H1 (cell line): ENCODE results near the gene ADRB1. TPM values are rescaled to one million over a fixed set of nuclear protein-coding genes. Genes with fewer than 3 reads are reported as not detected.

Experiments
- CTCF ChIA-PET: fragments of 300-600 bp; sonication (Branson Sonifier 250); formaldehyde crosslinking; loops from one replicate; lab custom pipeline; 2021; ENCODE audit not compliant: partially characterized antibody; lab: Charles Lee
- POLR2A ChIA-PET: fragments of 300-600 bp; sonication (Branson Sonifier 250); formaldehyde crosslinking; loops from one replicate; lab custom pipeline; 2021; ENCODE audit warnings: inconsistent platforms; ENCODE audit not compliant: partially characterized antibody; lab: Charles Lee
- DNase-seq, 2 experiments: peaks; one replicate each; pipeline versions ENCODE4 v3.0.0 to v3.0.0-alpha.2; 2010 to 2022; ENCODE audit warnings: low spot score in 2 of 2, low read depth in 1 of 2, mixed read lengths in 1 of 2
- FAIRE-seq: peaks from 2 replicates; lab custom pipeline; 2011; peaks lifted over from hg19 to GRCh38; lab: Jason Lieb, UNC
- H2AFZ ChIP-seq: 2 replicates; pipeline ENCODE4 v1.8.1; 2012; ENCODE audit warnings: low read length, inconsistent platforms
- H2AK5ac ChIP-seq: 2 replicates; pipeline ENCODE4 v1.6.1; 2013; ENCODE audit warnings: low read depth, low read length
- H2BK120ac ChIP-seq: replicated peaks from 2 replicates; pipeline ENCODE3; 2013; ENCODE audit warnings: low read depth, low read length, inconsistent platforms
- H2BK12ac ChIP-seq: 2 replicates; pipeline ENCODE4 v1.6.1; 2013; ENCODE audit warnings: low read depth, low read length
- H2BK15ac ChIP-seq: 2 replicates; pipeline ENCODE4 v1.6.1; 2013; ENCODE audit warnings: low read length
- H2BK20ac ChIP-seq: 2 replicates; pipeline ENCODE4 v1.6.1; 2013; ENCODE audit warnings: low read length
- H2BK5ac ChIP-seq: 2 replicates; pipeline ENCODE4 v1.6.1; 2013; ENCODE audit warnings: low read depth, low read length
- H3K14ac ChIP-seq: 2 replicates; pipeline ENCODE4 v1.6.1; 2013; ENCODE audit warnings: inconsistent platforms; ENCODE audit not compliant: insufficient read length
- H3K18ac ChIP-seq: 2 replicates; pipeline ENCODE4 v1.6.1; 2013; ENCODE audit warnings: low read length; ENCODE audit errors: extremely low read depth
- H3K23ac ChIP-seq: 2 replicates; pipeline ENCODE4 v1.6.1; 2013; ENCODE audit warnings: inconsistent platforms; ENCODE audit not compliant: insufficient read length
- H3K23me2 ChIP-seq: 2 replicates; pipeline ENCODE4 v1.6.1; 2013; ENCODE audit warnings: low read depth, low read length
- H3K27ac ChIP-seq: 2 replicates; pipeline ENCODE4 v1.6.1; 2011; ENCODE audit warnings: low read depth, low read length, inconsistent platforms
- H3K27me3 ChIP-seq, 4 experiments: replicated peaks in 1 of 4; 1 replicate in 1 of 4; 2 replicates in 3 of 4; pipeline versions ENCODE4 v1.6.1 to v1.8.1; 2011 to 2013; ENCODE audit warnings: low read length in 3 of 4, mild to moderate bottlenecking in 3 of 4, inconsistent platforms in 2 of 4, mixed read lengths in 2 of 4, moderate library complexity in 1 of 4; ENCODE audit not compliant: control insufficient read depth in 3 of 4, insufficient read depth in 3 of 4; ENCODE audit errors: extremely low read depth in 1 of 4
- H3K36me3 ChIP-seq, 4 experiments: 2 replicates each; pipeline versions ENCODE4 v1.6.1 to v1.8.1; 2011 to 2013; ENCODE audit warnings: mild to moderate bottlenecking in 4 of 4, low read length in 3 of 4, moderate library complexity in 2 of 4, control low read depth in 1 of 4, inconsistent platforms in 1 of 4; ENCODE audit not compliant: insufficient read depth in 4 of 4, control insufficient read depth in 2 of 4
- H3K4ac ChIP-seq: replicated peaks from 2 replicates; pipeline ENCODE3; 2013; ENCODE audit warnings: low read length, low read depth, mixed read lengths, inconsistent platforms; ENCODE audit not compliant: insufficient read length
- H3K4me1 ChIP-seq, 4 experiments: replicated peaks in 1 of 4; 1 replicate in 1 of 4; 2 replicates in 3 of 4; pipeline versions ENCODE4 v1.6.1 to v1.8.1; 2011 to 2013; ENCODE audit warnings: low read length in 3 of 4, inconsistent platforms in 2 of 4, mixed read lengths in 1 of 4; ENCODE audit not compliant: insufficient read depth in 4 of 4, control insufficient read depth in 3 of 4
- H3K4me2 ChIP-seq, 2 experiments: 2 replicates each; pipeline versions ENCODE4 v1.6.1 to v1.8.1; 2011 to 2013; ENCODE audit warnings: low read depth in 2 of 2, low read length in 2 of 2, control low read depth in 1 of 2, inconsistent platforms in 1 of 2, mild to moderate bottlenecking in 1 of 2; ENCODE audit not compliant: insufficient read depth in 1 of 2
- H3K4me3 ChIP-seq, 4 experiments: fragments of 200-600, 300-600 bp in 1 of 4; sonication (generic), shearing (Covaris generic), sonication (Bioruptor Twin) in 1 of 4; 2 replicates each; pipeline versions ENCODE4 v1.5.1 to v1.8.1; 2011 to 2016; ENCODE audit warnings: low read length in 4 of 4, low read depth in 3 of 4, control low read depth in 2 of 4, inconsistent platforms in 2 of 4, mild to moderate bottlenecking in 2 of 4, mixed read lengths in 1 of 4, moderate library complexity in 1 of 4; ENCODE audit not compliant: insufficient read depth in 2 of 4; ENCODE audit errors: extremely low read depth in 1 of 4
- H3K56ac ChIP-seq: replicated peaks from 2 replicates; pipeline ENCODE3; 2013; ENCODE audit warnings: low read depth, mild to moderate bottlenecking, mixed read lengths, low read length, inconsistent platforms; ENCODE audit not compliant: insufficient read length
- H3K79me1 ChIP-seq: 2 replicates; pipeline ENCODE4 v1.6.1; 2013; ENCODE audit warnings: low read depth, low read length, control low read depth
- H3K79me2 ChIP-seq, 2 experiments: 2 replicates each; pipeline versions ENCODE4 v1.6.1 to v1.8.1; 2012 to 2013; ENCODE audit warnings: low read length in 2 of 2, mild to moderate bottlenecking in 2 of 2, inconsistent platforms in 1 of 2; ENCODE audit not compliant: insufficient read depth in 2 of 2, control insufficient read depth in 1 of 2
- H3K9ac ChIP-seq, 4 experiments: replicated peaks in 1 of 4; 1 replicate in 1 of 4; 2 replicates in 3 of 4; pipeline versions ENCODE4 v1.6.1 to v1.8.1; 2011 to 2013; ENCODE audit warnings: low read depth in 3 of 4, low read length in 3 of 4, control low read depth in 2 of 4, mild to moderate bottlenecking in 2 of 4, moderate library complexity in 2 of 4, inconsistent platforms in 1 of 4; ENCODE audit errors: extremely low read depth in 1 of 4
- H3K9me3 ChIP-seq, 2 experiments: 2 replicates each; pipeline versions ENCODE4 v1.6.1 to v1.8.1; 2012 to 2013; ENCODE audit warnings: mild to moderate bottlenecking in 2 of 2, moderate library complexity in 2 of 2, control low read depth in 1 of 2, inconsistent platforms in 1 of 2, low read depth in 1 of 2, low read length in 1 of 2, mixed read lengths in 1 of 2; ENCODE audit not compliant: insufficient read depth in 2 of 2
- H4K20me1 ChIP-seq, 2 experiments: replicated peaks in 1 of 2; 2 replicates each; pipeline versions ENCODE3 to v1.8.1; 2011 to 2013; ENCODE audit warnings: inconsistent platforms in 2 of 2, low read length in 2 of 2, mild to moderate bottlenecking in 1 of 2; ENCODE audit not compliant: insufficient read depth in 2 of 2, control insufficient read depth in 1 of 2
- H4K5ac ChIP-seq: 2 replicates; pipeline ENCODE4 v1.6.1; 2013; ENCODE audit warnings: low read length, low read depth, mixed read lengths, inconsistent platforms; ENCODE audit not compliant: insufficient read length
- H4K8ac ChIP-seq: 2 replicates; pipeline ENCODE4 v1.8.0; 2013; ENCODE audit warnings: mild to moderate bottlenecking, moderate library complexity, low read length, inconsistent platforms; ENCODE audit not compliant: insufficient read depth; ENCODE audit errors: extremely low read depth
- H4K91ac ChIP-seq: replicated peaks from 2 replicates; pipeline ENCODE3; 2013; ENCODE audit warnings: low read length, mixed read lengths, inconsistent platforms; ENCODE audit not compliant: insufficient read length
- NANOG ChIP-seq: IDR thresholded peaks from 2 replicates; pipeline ENCODE4 v1.6.1; 2011; ENCODE audit warnings: low read length, low read depth, mild to moderate bottlenecking, inconsistent platforms; ENCODE audit not compliant: insufficient read depth, poor library complexity, severe bottlenecking
- WGBS, 2 experiments: shearing (Covaris generic) in 1 of 2; methylation state at CpG; one replicate each; pipeline versions ENCODE4 v1.1.6 to v1.1.7; 2013 to 2015; ENCODE audit warnings: low lambda C conversion rate in 2 of 2, mixed read lengths in 2 of 2, inconsistent platforms in 1 of 2, low coverage in 1 of 2, missing lambda C conversion rate in 1 of 2; ENCODE audit not compliant: insufficient replicate concordance in 2 of 2, insufficient coverage in 1 of 2, insufficient read length in 1 of 2; ENCODE audit errors: extremely low coverage in 1 of 2, missing lambda C conversion rate in 1 of 2; 5-methylcytosine and 5-hydroxymethylcytosine counted together
- polyA plus RNA-seq, 7 experiments: library from polyadenylated mRNA; depleted of rRNA in 3 of 7; stranded (reverse) in 5 of 7; unstranded in 2 of 7; fragments of >200 nt in 5 of 7; fragments of 200-250 nt in 2 of 7; gene quantifications; 1 replicate in 5 of 7; 2 replicates in 1 of 7; 4 replicates in 1 of 7; pipeline versions ENCODE4 v1.2.1 to v1.2.3, GENCODE V29; 2011 to 2013; ENCODE audit warnings: missing spikeins in 2 of 7, mixed read lengths in 2 of 7
- total RNA-seq: library from RNA; stranded (reverse); fragmentation: NEBNext Ultra II Directional; extraction: Animal tissue kit (Norgen Biotek cat#: 25700); gene quantifications from 2 replicates; pipeline ENCODE4 v1.2.1, GENCODE V29; 2021

Gene ADRB1
- total and polyA plus RNA-seq, 2 of the 8 experiments (the other 6 are each of a cell fraction or from before 2014, with no cell fraction given): 0.14 to 0.48 TPM

- Histone ChIP-seq H3K9me3 (no peaks in the 10 kb centered on the region), H2AK5ac (no peak overlapping the region), H3K4me1 (no peaks in the 10 kb centered on the region; a peak in 1 of 7 replicates), H3K4me3 (no peak overlapping the region), H3K56ac (no peak overlapping the region), H3K23me2 (no peaks in the 10 kb centered on the region; the same call in 1 of the 2 replicates), H4K8ac (no peak overlapping the region), H3K4me2 (no peak overlapping the region), H3K14ac (no peak overlapping the region), H3K79me2 (no peaks in the 10 kb centered on the region), H4K20me1 (no peaks in the 10 kb centered on the region), H3K36me3 (no peaks in the 10 kb centered on the region), H2BK120ac (no peak overlapping the region), H2BK12ac (no peak overlapping the region), H2AFZ (no peak overlapping the region), H2BK15ac (no peak overlapping the region), H3K79me1 (no peaks in the 10 kb centered on the region), H3K23ac (no peak overlapping the region)
- no peak for DNase-seq
- TF ChIP-seq NANOG: no peak
- TF ChIP-seq, all 59 proteins: peak for 0
- Histone ChIP-seq H4K5ac (no peak overlapping the region), H4K91ac (no peak overlapping the region), H3K9ac (no peak overlapping the region), H2BK20ac (no peak overlapping the region), H2BK5ac (no peak overlapping the region), H3K4ac (no peak overlapping the region), H3K18ac (no peak overlapping the region), H3K27ac (no peak overlapping the region), H3K27me3 (no peaks in the 10 kb centered on the region)
- no peak for FAIRE-seq
- POLR2A ChIA-PET: no interaction called here
- CTCF ChIA-PET: interaction anchor here (0.9 to 1.1 kb wide), 2 partner anchors 8 to 45 kb away, joined by 3 read pairs; no protein-coding TSS in a partner anchor
- 92% methylated on average over 3 of the region's 3 CpGs; no CpG with 5 or more reads in 1 of the 2 experiments for WGBS, 2 experiments
These were observed 15.7 kb upstream of the ADRB1 start for GRCh38 chr10:114027951-114028350.
